Hepatocyte (in vitro differentiated cells): Measurements from ENCODE around the gene MOSMO.

Experiments
- CTCF ChIP-seq: fragments of 200-600 bp; sonication (generic); IDR thresholded peaks from 2 replicates; pipeline ENCODE4 v1.5.1; 2016; ENCODE audit warnings: antibody characterized with exemption, mild to moderate bottlenecking; ENCODE audit not compliant: poor library complexity
- EZH2phosphoT487 ChIP-seq: fragments of 200-600 bp; sonication (generic); IDR thresholded peaks from one replicate; pipeline ENCODE4 v1.6.1; 2018; ENCODE audit warnings: antibody characterized with exemption, mild to moderate bottlenecking, low read depth, moderate library complexity; ENCODE audit not compliant: unreplicated experiment, severe bottlenecking

GRCh38 chr16:21989133-21989532 is 18.8 kb upstream of the MOSMO start:
- no peak for TF ChIP-seq EZH2phosphoT487
- no peak for TF ChIP-seq CTCF
